Measurements from ENCODE around the gene ULK4.
"Not testable (repeated sequence)": the region's sequence is repeated elsewhere in the genome, so short reads cannot be mapped to it uniquely, and the experiment has no call there.

Gene ULK4

GRCh38 chr3:41478278-41478677 lies 483.6 kb downstream of the ULK4 start:
- FAIRE-seq, result no peak

- no peak for FAIRE-seq
Measured at GRCh38 chr3:41477399-41478014, 484.4 kb downstream of the ULK4 start.

DNA sequence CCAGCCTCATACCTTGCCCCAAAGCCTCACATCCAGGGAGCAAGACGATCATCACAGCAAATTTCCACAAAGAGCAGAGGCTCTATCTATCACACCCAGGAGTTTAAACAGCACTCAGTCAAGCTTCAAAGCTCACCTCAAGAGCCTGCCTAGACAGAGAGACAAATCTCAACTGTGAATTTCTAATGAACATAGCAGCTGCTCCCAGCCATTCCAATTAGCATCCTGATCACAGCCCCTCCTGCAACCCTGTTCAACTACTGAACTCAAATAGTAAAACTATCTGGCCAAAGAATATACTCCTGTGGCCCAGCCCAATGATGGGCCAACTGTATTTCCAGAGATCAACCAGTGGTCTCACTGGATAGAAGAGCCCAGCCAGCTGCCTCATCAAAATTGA lies 492.8 kb downstream of the ULK4 start:
- no peak for FAIRE-seq

- no peak for FAIRE-seq
Measured at GRCh38 chr3:41467481-41467880, 494.4 kb downstream of the ULK4 start.

- FAIRE-seq, result no peak
Measured at GRCh38 chr3:41464858-41465257, 497.0 kb downstream of the ULK4 start.

DNA sequence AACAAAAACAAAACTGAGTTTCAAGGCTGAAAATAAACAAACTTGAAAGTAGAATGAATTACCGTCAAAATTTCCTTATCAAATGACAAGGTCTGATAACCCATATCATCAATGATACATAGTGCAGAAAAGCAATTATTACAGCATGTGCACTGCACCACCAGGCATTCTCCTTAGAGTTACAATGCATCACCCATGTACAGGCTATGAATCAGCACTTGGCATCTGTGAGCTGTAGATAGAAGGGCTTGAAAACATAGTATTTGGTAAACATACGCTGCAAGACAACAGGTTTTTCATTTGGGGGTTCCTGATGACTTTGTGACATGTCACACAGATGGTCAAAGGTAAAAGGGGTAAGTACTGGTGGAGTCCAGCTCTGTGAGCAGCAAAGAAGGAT lies 497.5 kb downstream of the ULK4 start:
- FAIRE-seq, result no peak

DNA sequence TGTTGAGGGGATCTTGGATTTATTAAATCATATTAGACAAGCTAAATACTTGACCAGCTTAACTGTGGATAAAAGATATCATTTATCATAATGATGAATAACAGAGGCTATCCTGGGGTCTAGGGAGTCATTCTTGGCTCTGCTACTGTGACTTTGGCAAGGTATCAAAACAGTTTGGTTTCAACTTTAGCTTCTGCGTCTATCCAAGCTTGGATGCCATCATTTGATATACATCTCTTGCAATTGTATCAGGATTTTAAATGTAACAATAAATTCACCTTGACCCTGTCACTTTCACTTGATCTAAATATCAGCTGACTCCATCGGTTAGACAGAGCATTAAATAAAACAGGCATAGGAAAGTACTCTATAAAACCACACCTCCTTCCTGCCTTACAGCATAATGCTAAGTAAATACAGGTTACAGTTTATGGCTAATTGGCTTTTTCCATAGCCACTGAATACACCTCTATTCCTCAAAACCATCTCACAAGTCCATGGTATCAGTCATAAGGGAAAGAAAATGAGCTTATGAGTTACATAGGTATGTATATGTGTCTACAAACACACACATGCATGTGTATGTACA lies 499.7 kb downstream of the ULK4 start:
- FAIRE-seq, result no peak

- no peak for FAIRE-seq
Measured at GRCh38 chr3:41460736-41461135, 501.2 kb downstream of the ULK4 start.

- no peak for FAIRE-seq
Measured at GRCh38 chr3:41457176-41457575, 504.7 kb downstream of the ULK4 start.

GRCh38 chr3:41456162-41456561 lies 505.7 kb downstream of the ULK4 start:
- FAIRE-seq, result no peak

DNA sequence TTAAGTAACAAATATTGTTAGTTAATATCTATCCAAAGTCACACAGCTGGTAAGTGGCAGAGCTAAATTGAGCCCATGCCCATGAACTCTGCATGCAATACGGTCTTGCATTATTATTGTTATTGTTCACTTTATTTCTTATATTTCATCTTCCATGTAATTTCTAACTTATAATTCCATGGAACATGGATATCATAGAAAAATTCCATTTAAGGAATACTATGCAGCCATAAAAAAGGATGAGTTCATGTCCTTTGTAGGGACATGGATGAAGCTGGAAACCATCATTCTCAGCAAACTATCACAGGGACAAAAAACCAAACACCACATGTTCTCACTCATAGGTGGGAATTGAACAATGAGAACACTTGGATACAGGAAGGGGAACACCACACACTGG lies 508.3 kb downstream of the ULK4 start:
- not testable (repeated sequence) for FAIRE-seq

DNA sequence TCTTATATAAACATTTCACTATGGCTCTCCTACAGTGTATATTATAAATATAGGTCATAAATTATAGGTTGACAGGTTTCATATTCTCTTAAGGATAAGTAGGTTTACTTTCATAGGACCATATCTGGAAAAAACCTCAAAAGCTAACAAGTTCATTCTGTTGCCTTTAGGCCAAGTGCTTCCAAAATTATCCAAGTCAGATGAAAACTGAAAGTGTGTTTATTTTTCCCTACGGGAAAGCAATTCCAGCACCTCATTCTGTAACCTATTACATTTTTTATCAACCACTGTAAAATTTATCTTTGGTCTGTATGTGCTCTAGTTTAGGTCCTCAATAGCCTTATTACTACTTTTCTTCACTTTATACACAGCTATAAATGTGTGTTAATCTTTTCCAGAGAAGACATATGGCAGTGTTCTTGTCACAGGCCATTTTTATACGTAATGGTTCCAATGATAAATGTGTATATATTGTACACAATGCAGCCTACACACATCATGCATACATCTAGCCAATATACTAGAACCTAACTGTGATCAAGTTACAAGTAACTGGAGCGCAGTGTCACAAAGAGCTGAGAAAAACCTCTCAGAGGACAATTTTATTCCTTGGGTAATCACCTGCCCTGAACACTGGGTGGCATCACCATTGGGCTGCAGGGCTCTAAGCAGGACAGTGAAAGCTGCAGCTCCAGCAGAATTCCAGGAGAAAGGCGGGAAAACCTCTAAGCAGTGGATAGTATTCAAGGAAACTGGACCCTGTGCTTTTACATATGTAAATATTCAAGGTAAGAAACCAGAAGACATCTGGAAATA lies 511.3 kb downstream of the ULK4 start:
- no peak for FAIRE-seq

DNA sequence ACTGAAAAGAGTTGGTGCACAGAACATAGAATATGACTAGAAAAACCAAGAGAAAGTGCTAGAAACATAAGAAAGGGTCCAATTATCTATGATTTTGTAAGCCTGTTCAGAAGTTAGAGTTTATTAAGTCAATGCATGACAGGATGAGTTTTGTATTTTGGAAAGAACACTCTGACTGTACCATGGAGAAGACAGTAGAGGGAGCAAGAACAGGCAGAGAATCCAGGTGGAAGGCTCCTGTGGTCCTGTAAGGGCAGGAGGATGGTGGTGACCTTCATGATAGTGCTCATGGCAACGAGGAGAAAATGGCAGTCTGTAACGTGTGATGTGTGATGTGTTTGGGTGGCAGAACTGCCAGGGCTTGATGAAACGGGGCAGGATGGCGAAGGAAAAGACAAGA lies 513.5 kb downstream of the ULK4 start:
- FAIRE-seq, result no peak

DNA sequence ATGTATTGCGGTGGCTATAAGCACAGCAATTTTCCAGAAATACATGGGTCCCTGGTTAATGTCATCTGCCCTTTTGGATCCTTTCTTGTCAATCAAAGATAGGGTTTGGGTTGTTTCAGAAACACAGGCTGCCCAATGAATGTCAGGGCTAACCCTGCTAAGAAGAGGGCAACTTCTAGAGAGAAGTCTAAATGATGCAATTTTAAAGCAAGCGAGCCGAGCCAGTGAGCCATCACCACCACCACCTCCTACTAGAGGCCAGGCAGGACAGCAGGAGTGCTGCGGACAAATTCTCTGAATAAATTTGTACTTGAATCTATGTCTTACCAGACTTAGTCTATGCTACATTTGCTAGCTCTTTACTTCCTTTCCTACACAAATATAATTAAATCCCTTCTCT lies 514.2 kb downstream of the ULK4 start:
- no peak for FAIRE-seq

- FAIRE-seq, result not testable (repeated sequence)
Measured at GRCh38 chr3:41446316-41446715, 515.6 kb downstream of the ULK4 start.

- no peak for FAIRE-seq
Measured at GRCh38 chr3:41441568-41441967, 520.3 kb downstream of the ULK4 start.

- FAIRE-seq, result no peak
Measured at GRCh38 chr3:41441139-41441538, 520.8 kb downstream of the ULK4 start.

- FAIRE-seq, result no peak
Measured at GRCh38 chr3:41436983-41437382, 524.9 kb downstream of the ULK4 start.

- FAIRE-seq, result no peak
Measured at GRCh38 chr3:41434781-41435180, 527.1 kb downstream of the ULK4 start.

GRCh38 chr3:41431386-41431785 lies 530.5 kb downstream of the ULK4 start:
- no peak for FAIRE-seq

DNA sequence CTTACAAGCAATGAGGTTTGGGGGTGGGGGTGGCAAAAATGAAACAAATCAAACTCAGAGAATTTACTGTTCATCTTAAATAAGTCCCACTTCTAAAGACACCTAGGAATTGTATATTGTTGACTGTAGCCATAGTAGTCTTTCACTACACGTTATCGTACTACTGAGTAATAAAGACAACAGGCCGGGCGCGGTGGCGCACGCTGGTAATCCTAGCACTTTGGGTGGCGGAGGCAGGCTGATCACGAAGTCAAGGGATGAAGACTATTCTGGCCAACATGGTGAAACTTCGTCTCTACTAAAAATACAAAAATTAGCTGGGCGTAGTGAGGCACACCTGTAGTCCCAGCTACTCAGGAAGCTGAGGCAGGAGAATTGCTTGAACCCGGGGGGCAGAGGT lies 531.0 kb downstream of the ULK4 start:
- FAIRE-seq, result no peak

DNA sequence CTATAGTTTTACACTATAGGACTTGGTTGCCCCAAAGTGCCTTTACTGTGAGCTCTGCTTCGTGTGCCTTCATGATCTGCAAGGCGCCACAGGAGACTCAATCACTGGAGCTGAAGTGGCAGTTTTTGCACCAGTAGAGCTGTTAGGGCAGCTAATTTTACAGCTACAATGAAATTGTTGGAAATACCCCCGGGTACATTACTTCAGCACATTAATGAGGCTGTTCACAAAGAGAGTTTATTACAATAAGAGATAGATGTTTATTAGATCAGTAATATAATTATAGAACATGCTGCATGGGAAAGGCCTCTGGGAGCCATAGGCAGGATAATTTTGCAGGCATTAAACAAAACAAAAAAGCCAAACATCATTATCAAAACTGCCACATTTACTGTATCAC lies 531.5 kb downstream of the ULK4 start:
- FAIRE-seq, result no peak

GRCh38 chr3:41426485-41426884 lies 535.4 kb downstream of the ULK4 start:
- no peak for FAIRE-seq

All from colon (tissue), 2 donors.